Measurements from ENCODE around the gene TLK1.

DNA sequence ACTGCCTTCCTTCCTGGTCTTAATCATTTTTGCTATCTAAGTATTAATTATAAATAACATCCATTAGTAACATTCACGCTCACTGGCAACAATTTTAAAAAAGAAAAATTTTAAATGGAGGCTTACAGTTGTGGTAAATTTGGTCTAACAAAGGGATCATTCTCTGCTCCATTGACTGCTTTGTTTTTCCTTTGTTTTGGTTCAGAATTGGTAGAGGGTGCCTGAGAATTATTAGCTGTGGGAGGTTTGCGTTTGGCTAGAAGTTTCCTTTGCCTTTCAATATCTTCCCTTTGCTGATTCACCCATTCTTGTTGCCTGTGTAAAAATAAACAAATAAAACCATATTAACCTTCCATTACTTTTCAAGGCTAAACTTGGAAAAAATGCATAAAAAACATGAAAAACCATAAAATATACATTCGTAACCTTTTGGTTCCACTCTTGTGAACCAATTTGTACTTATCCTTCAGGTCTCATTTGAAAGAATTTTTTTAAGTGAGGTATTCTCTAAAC, 114.6 kb downstream of the TLK1 start:
- TF ChIP-seq, protein P1, sequence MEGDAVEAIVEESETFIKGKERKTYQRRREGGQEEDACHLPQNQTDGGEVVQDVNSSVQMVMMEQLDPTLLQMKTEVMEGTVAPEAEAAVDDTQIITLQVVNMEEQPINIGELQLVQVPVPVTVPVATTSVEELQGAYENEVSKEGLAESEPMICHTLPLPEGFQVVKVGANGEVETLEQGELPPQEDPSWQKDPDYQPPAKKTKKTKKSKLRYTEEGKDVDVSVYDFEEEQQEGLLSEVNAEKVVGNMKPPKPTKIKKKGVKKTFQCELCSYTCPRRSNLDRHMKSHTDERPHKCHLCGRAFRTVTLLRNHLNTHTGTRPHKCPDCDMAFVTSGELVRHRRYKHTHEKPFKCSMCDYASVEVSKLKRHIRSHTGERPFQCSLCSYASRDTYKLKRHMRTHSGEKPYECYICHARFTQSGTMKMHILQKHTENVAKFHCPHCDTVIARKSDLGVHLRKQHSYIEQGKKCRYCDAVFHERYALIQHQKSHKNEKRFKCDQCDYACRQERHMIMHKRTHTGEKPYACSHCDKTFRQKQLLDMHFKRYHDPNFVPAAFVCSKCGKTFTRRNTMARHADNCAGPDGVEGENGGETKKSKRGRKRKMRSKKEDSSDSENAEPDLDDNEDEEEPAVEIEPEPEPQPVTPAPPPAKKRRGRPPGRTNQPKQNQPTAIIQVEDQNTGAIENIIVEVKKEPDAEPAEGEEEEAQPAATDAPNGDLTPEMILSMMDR (IDR thresholded peaks at IDR 0.05; ENCODE audit: poor library complexity, severe bottlenecking): no peak
- TF ChIP-seq, protein P2, sequence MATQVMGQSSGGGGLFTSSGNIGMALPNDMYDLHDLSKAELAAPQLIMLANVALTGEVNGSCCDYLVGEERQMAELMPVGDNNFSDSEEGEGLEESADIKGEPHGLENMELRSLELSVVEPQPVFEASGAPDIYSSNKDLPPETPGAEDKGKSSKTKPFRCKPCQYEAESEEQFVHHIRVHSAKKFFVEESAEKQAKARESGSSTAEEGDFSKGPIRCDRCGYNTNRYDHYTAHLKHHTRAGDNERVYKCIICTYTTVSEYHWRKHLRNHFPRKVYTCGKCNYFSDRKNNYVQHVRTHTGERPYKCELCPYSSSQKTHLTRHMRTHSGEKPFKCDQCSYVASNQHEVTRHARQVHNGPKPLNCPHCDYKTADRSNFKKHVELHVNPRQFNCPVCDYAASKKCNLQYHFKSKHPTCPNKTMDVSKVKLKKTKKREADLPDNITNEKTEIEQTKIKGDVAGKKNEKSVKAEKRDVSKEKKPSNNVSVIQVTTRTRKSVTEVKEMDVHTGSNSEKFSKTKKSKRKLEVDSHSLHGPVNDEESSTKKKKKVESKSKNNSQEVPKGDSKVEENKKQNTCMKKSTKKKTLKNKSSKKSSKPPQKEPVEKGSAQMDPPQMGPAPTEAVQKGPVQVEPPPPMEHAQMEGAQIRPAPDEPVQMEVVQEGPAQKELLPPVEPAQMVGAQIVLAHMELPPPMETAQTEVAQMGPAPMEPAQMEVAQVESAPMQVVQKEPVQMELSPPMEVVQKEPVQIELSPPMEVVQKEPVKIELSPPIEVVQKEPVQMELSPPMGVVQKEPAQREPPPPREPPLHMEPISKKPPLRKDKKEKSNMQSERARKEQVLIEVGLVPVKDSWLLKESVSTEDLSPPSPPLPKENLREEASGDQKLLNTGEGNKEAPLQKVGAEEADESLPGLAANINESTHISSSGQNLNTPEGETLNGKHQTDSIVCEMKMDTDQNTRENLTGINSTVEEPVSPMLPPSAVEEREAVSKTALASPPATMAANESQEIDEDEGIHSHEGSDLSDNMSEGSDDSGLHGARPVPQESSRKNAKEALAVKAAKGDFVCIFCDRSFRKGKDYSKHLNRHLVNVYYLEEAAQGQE (IDR thresholded peaks at IDR 0.05; ENCODE audit: borderline replicate concordance): no peak
- no peak for TF ChIP-seq EP300 (conservative IDR thresholded peaks at IDR 0.05; ENCODE audit: poor library complexity, severe bottlenecking)
- no peak for TF ChIP-seq EZH2 (IDR thresholded peaks at IDR 0.05; ENCODE audit: borderline replicate concordance, insufficient read depth, low read length, poor library complexity, severe bottlenecking)
- TF ChIP-seq MXI1 (conservative IDR thresholded peaks at IDR 0.05; ENCODE audit: poor library complexity, severe bottlenecking): no peak
- TF ChIP-seq TAF1 (IDR thresholded peaks at IDR 0.05; ENCODE audit: low read depth): no peak

All from neural cell (in vitro differentiated cells).